GM23338 (cell line): ENCODE data around the gene HEXD. TPM values are rescaled to one million over a fixed set of nuclear protein-coding genes. Genes with fewer than 3 reads are reported as not detected.

Experiments
- ATAC-seq: fragments of 200-7000 bp; cut with Tn5 transposase; 3 replicates; pipeline ENCODE4 v1.9.1; 2020
- DNase-seq: peaks from one replicate; pipeline ENCODE4 v3.0.0-alpha.2; 2015; ENCODE audit warnings: low spot score
- H2AFZ ChIP-seq: fragments of 200-600 bp; sonication (generic); 2 replicates; pipeline ENCODE4 v1.8.0; 2016; ENCODE audit warnings: antibody characterized with exemption, mild to moderate bottlenecking, moderate library complexity
- H3F3A ChIP-seq: fragments of 200-600 bp; sonication (generic); replicated peaks from 2 replicates; pipeline ENCODE4 v1.8.0; 2017; ENCODE audit warnings: antibody characterized with exemption, mixed run types, low read depth
- H3K27ac ChIP-seq: fragments of 200-600 bp; sonication (generic); 2 replicates; pipeline ENCODE4 v1.6.1; 2016; ENCODE audit warnings: low read depth
- H3K27me3 ChIP-seq: fragments of 200-600 bp; sonication (generic); 2 replicates; pipeline ENCODE4 v1.8.0; 2016; ENCODE audit warnings: mild to moderate bottlenecking, mixed run types, moderate library complexity; ENCODE audit not compliant: insufficient read depth
- H3K36me3 ChIP-seq: fragments of 200-600 bp; sonication (generic); 2 replicates; pipeline ENCODE4 v1.8.0; 2016; ENCODE audit warnings: mild to moderate bottlenecking; ENCODE audit not compliant: insufficient read depth
- H3K4me1 ChIP-seq: fragments of 200-600 bp; sonication (generic); 2 replicates; pipeline ENCODE4 v1.8.0; 2016; ENCODE audit warnings: mild to moderate bottlenecking, moderate library complexity; ENCODE audit not compliant: insufficient read depth
- H3K4me2 ChIP-seq: fragments of 200-600 bp; sonication (generic); 2 replicates; pipeline ENCODE4 v1.7.1; 2017; ENCODE audit warnings: mixed run types
- H3K4me3 ChIP-seq: fragments of 200-600 bp; sonication (generic); 2 replicates; pipeline ENCODE4 v1.6.1; 2016; ENCODE audit warnings: mixed run types
- H3K79me2 ChIP-seq: fragments of 200-600 bp; sonication (generic); replicated peaks from 2 replicates; pipeline ENCODE4 v1.8.0; 2017; ENCODE audit warnings: mild to moderate bottlenecking; ENCODE audit not compliant: insufficient read depth
- H3K9me2 ChIP-seq: fragments of 200-600 bp; sonication (generic); 2 replicates; pipeline ENCODE4 v1.8.0; 2017; ENCODE audit not compliant: insufficient read depth
- H4K20me1 ChIP-seq: fragments of 200-600 bp; sonication (generic); replicated peaks from 2 replicates; pipeline ENCODE4 v1.8.0; 2017; ENCODE audit warnings: mild to moderate bottlenecking; ENCODE audit not compliant: insufficient read depth
- H3K27ac Mint-ChIP-seq: 2 replicates; pipeline ENCODE4 v1.8.0; 2020; ENCODE audit warnings: inconsistent platforms, mild to moderate bottlenecking, moderate library complexity, mixed read lengths
- H3K27me3 Mint-ChIP-seq: 3 replicates; pipeline ENCODE4 v1.8.0; 2022; ENCODE audit warnings: low read depth, mild to moderate bottlenecking, moderate library complexity, mixed read lengths, inconsistent platforms; ENCODE audit not compliant: insufficient read depth, poor library complexity
- H3K36me3 Mint-ChIP-seq: 3 replicates; pipeline ENCODE4 v1.8.0; 2021; ENCODE audit warnings: low read depth, mild to moderate bottlenecking, inconsistent platforms, moderate library complexity, mixed read lengths
- H3K4me1 Mint-ChIP-seq: 3 replicates; pipeline ENCODE4 v1.8.0; 2020; ENCODE audit warnings: mild to moderate bottlenecking, inconsistent platforms, mixed read lengths
- H3K4me3 Mint-ChIP-seq: 3 replicates; pipeline ENCODE4 v1.8.0; 2021; ENCODE audit warnings: moderate library complexity, mild to moderate bottlenecking, inconsistent platforms, mixed read lengths
- H3K9me3 Mint-ChIP-seq: 3 replicates; pipeline ENCODE4 v1.8.0; 2020; ENCODE audit warnings: moderate library complexity, mild to moderate bottlenecking, inconsistent platforms, mixed read lengths
- CREB1 ChIP-seq: fragments of 250-450 bp; sonication (Bioruptor Pico); IDR thresholded peaks from 2 replicates; pipeline ENCODE4 v1.5.0; 2020; ENCODE audit warnings: low read depth, mild to moderate bottlenecking, moderate library complexity
- EZH2 ChIP-seq: fragments of 200-600 bp; sonication (generic); IDR thresholded peaks from one replicate; pipeline ENCODE4 v1.8.0; 2017; ENCODE audit warnings: antibody characterized with exemption, mild to moderate bottlenecking, low read depth; ENCODE audit not compliant: unreplicated experiment
- JUNB ChIP-seq: IDR thresholded peaks from one replicate; pipeline ENCODE4 v1.6.1; 2016; ENCODE audit warnings: antibody characterized with exemption; ENCODE audit not compliant: unreplicated experiment
- NANOG ChIP-seq: IDR thresholded peaks from 2 replicates; pipeline ENCODE4 v1.6.1; 2016; ENCODE audit warnings: antibody characterized with exemption, borderline replicate concordance
- POLR2AphosphoS5 ChIP-seq: IDR thresholded peaks from 2 replicates; pipeline ENCODE4 v1.6.1; 2016; ENCODE audit warnings: antibody characterized with exemption, low read depth
- STAT1 ChIP-seq: IDR thresholded peaks from one replicate; pipeline ENCODE4 v1.6.1; 2016; ENCODE audit warnings: antibody characterized with exemption; ENCODE audit not compliant: unreplicated experiment
- ZNF114 ChIP-seq: fragments of 250-450 bp; sonication (Bioruptor Pico); IDR thresholded peaks from 2 replicates; pipeline ENCODE4 v1.5.0; 2020; ENCODE audit warnings: mild to moderate bottlenecking, moderate library complexity
- ZNF331 ChIP-seq: fragments of 250-450 bp; sonication (Bioruptor Pico); IDR thresholded peaks from 2 replicates; pipeline ENCODE4 v1.5.0; 2020; ENCODE audit warnings: low read depth, mild to moderate bottlenecking, moderate library complexity
- polyA plus RNA-seq: library from polyadenylated mRNA; unstranded; fragments of >200 nt; fragmentation: Nextera tagmentation; extraction: Ambion mirVana; gene quantifications from 2 replicates; pipeline ENCODE4 v1.2.1, GENCODE V29; 2016
- total RNA-seq: library from RNA; depleted of rRNA; stranded (reverse); fragments of >200 nt; shearing (Covaris generic); gene quantifications from 2 replicates; pipeline ENCODE4 v1.2.3, GENCODE V29; 2014
- TF ChIP-seq, protein P1 (sequence below): IDR thresholded peaks from 2 replicates; pipeline ENCODE4 v1.6.1; 2016; ENCODE audit warnings: antibody characterized with exemption
- TF ChIP-seq, protein P2 (sequence below): fragments of 250-450 bp; sonication (Bioruptor Pico); IDR thresholded peaks from 2 replicates; pipeline ENCODE4 v1.5.0; 2020; ENCODE audit warnings: mild to moderate bottlenecking, moderate library complexity
- TF ChIP-seq, protein P3 (sequence below): IDR thresholded peaks from one replicate; pipeline ENCODE4 v1.6.1; 2018; ENCODE audit warnings: antibody characterized with exemption; ENCODE audit not compliant: unreplicated experiment
- TF ChIP-seq, protein P4 (sequence below), 2 experiments: fragments of 200-600 bp in 1 of 2; sonication (generic) in 1 of 2; conservative IDR thresholded peaks; 2 replicates each; pipeline versions ENCODE4 v1.5.1 to v1.6.1; 2016 to 2017; ENCODE audit warnings: antibody characterized with exemption in 2 of 2, low read depth in 2 of 2, mild to moderate bottlenecking in 2 of 2, moderate library complexity in 1 of 2

Gene HEXD
- total and polyA plus RNA-seq, 2 experiments from 2014 or later = 11.9 to 31.1 TPM

GRCh38 chr17:82428546-82428945 is 10.4 kb downstream of the HEXD start:
- no peak overlapping the region for H3K4me3 Mint-ChIP-seq
- no peaks in the 10 kb centered on the region; the same call in 2 of the 3 replicates for H3K4me1 Mint-ChIP-seq
- Histone ChIP-seq H3F3A (no peaks in the 10 kb centered on the region; the same call in 1 of the 2 replicates), H3K79me2 (no peaks in the 10 kb centered on the region), H3K4me1 (no peaks in the 10 kb centered on the region), H3K27me3 (no peaks in the 10 kb centered on the region), H3K9me2 (no peaks in the 10 kb centered on the region), H2AFZ (no peak overlapping the region), H3K4me2 (no peak overlapping the region), H3K27ac (no peak overlapping the region), H3K36me3 (no peaks in the 10 kb centered on the region), H3K4me3 (no peak overlapping the region), H4K20me1 (no peaks in the 10 kb centered on the region; the same call in 1 of the 2 replicates)
- peaks cover 9% of the 10 kb centered on the region; the same call in 2 of the 3 replicates for H3K36me3 Mint-ChIP-seq
- ATAC-seq = no peak
- peaks cover 22% of the 10 kb centered on the region for H3K27me3 Mint-ChIP-seq
- H3K27ac Mint-ChIP-seq = no peak overlapping the region; the same call in 1 of the 2 replicates
- TF ChIP-seq STAT1 = no peak
- TF ChIP-seq POLR2AphosphoS5 = no peak
- no peak for TF ChIP-seq EZH2
- TF ChIP-seq ZNF114 (CRISPR knock-in tag) = no peak
- TF ChIP-seq JUNB = no peak
- TF ChIP-seq, protein P1, sequence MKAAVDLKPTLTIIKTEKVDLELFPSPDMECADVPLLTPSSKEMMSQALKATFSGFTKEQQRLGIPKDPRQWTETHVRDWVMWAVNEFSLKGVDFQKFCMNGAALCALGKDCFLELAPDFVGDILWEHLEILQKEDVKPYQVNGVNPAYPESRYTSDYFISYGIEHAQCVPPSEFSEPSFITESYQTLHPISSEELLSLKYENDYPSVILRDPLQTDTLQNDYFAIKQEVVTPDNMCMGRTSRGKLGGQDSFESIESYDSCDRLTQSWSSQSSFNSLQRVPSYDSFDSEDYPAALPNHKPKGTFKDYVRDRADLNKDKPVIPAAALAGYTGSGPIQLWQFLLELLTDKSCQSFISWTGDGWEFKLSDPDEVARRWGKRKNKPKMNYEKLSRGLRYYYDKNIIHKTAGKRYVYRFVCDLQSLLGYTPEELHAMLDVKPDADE = no peak
- TF ChIP-seq CREB1 (CRISPR knock-in tag) = no peak
- TF ChIP-seq, protein P2, sequence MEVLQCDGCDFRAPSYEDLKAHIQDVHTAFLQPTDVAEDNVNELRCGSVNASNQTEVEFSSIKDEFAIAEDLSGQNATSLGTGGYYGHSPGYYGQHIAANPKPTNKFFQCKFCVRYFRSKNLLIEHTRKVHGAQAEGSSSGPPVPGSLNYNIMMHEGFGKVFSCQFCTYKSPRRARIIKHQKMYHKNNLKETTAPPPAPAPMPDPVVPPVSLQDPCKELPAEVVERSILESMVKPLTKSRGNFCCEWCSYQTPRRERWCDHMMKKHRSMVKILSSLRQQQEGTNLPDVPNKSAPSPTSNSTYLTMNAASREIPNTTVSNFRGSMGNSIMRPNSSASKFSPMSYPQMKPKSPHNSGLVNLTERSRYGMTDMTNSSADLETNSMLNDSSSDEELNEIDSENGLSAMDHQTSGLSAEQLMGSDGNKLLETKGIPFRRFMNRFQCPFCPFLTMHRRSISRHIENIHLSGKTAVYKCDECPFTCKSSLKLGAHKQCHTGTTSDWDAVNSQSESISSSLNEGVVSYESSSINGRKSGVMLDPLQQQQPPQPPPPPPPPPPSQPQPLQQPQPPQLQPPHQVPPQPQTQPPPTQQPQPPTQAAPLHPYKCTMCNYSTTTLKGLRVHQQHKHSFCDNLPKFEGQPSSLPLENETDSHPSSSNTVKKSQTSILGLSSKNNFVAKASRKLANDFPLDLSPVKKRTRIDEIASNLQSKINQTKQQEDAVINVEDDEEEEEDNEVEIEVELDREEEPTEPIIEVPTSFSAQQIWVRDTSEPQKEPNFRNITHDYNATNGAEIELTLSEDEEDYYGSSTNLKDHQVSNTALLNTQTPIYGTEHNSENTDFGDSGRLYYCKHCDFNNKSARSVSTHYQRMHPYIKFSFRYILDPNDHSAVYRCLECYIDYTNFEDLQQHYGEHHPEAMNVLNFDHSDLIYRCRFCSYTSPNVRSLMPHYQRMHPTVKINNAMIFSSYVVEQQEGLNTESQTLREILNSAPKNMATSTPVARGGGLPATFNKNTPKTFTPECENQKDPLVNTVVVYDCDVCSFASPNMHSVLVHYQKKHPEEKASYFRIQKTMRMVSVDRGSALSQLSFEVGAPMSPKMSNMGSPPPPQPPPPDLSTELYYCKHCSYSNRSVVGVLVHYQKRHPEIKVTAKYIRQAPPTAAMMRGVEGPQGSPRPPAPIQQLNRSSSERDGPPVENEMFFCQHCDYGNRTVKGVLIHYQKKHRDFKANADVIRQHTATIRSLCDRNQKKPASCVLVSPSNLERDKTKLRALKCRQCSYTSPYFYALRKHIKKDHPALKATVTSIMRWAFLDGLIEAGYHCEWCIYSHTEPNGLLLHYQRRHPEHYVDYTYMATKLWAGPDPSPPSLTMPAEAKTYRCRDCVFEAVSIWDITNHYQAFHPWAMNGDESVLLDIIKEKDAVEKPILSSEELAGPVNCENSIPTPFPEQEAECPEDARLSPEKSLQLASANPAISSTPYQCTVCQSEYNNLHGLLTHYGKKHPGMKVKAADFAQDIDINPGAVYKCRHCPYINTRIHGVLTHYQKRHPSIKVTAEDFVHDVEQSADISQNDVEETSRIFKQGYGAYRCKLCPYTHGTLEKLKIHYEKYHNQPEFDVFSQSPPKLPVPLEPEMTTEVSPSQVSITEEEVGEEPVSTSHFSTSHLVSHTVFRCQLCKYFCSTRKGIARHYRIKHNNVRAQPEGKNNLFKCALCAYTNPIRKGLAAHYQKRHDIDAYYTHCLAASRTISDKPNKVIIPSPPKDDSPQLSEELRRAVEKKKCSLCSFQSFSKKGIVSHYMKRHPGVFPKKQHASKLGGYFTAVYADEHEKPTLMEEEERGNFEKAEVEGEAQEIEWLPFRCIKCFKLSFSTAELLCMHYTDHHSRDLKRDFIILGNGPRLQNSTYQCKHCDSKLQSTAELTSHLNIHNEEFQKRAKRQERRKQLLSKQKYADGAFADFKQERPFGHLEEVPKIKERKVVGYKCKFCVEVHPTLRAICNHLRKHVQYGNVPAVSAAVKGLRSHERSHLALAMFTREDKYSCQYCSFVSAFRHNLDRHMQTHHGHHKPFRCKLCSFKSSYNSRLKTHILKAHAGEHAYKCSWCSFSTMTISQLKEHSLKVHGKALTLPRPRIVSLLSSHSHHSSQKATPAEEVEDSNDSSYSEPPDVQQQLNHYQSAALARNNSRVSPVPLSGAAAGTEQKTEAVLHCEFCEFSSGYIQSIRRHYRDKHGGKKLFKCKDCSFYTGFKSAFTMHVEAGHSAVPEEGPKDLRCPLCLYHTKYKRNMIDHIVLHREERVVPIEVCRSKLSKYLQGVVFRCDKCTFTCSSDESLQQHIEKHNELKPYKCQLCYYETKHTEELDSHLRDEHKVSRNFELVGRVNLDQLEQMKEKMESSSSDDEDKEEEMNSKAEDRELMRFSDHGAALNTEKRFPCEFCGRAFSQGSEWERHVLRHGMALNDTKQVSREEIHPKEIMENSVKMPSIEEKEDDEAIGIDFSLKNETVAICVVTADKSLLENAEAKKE (CRISPR knock-in tag) = no peak
- TF ChIP-seq, protein P3, sequence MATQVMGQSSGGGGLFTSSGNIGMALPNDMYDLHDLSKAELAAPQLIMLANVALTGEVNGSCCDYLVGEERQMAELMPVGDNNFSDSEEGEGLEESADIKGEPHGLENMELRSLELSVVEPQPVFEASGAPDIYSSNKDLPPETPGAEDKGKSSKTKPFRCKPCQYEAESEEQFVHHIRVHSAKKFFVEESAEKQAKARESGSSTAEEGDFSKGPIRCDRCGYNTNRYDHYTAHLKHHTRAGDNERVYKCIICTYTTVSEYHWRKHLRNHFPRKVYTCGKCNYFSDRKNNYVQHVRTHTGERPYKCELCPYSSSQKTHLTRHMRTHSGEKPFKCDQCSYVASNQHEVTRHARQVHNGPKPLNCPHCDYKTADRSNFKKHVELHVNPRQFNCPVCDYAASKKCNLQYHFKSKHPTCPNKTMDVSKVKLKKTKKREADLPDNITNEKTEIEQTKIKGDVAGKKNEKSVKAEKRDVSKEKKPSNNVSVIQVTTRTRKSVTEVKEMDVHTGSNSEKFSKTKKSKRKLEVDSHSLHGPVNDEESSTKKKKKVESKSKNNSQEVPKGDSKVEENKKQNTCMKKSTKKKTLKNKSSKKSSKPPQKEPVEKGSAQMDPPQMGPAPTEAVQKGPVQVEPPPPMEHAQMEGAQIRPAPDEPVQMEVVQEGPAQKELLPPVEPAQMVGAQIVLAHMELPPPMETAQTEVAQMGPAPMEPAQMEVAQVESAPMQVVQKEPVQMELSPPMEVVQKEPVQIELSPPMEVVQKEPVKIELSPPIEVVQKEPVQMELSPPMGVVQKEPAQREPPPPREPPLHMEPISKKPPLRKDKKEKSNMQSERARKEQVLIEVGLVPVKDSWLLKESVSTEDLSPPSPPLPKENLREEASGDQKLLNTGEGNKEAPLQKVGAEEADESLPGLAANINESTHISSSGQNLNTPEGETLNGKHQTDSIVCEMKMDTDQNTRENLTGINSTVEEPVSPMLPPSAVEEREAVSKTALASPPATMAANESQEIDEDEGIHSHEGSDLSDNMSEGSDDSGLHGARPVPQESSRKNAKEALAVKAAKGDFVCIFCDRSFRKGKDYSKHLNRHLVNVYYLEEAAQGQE = no peak
- no peak for TF ChIP-seq NANOG
- TF ChIP-seq, protein P4, sequence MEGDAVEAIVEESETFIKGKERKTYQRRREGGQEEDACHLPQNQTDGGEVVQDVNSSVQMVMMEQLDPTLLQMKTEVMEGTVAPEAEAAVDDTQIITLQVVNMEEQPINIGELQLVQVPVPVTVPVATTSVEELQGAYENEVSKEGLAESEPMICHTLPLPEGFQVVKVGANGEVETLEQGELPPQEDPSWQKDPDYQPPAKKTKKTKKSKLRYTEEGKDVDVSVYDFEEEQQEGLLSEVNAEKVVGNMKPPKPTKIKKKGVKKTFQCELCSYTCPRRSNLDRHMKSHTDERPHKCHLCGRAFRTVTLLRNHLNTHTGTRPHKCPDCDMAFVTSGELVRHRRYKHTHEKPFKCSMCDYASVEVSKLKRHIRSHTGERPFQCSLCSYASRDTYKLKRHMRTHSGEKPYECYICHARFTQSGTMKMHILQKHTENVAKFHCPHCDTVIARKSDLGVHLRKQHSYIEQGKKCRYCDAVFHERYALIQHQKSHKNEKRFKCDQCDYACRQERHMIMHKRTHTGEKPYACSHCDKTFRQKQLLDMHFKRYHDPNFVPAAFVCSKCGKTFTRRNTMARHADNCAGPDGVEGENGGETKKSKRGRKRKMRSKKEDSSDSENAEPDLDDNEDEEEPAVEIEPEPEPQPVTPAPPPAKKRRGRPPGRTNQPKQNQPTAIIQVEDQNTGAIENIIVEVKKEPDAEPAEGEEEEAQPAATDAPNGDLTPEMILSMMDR (conservative IDR thresholded peaks at IDR 0.05; ENCODE audit: low read depth in 2 of 2) = no peak
- TF ChIP-seq ZNF331 (CRISPR knock-in tag) = no peak
- DNase-seq = no peak
- no peaks in the 10 kb centered on the region for H3K9me3 Mint-ChIP-seq
